EL (cell line): Measurements from ENCODE around the gene GATA6.
A peak's percentile ranks its signal among the peaks of the same experiment; 100 is the strongest.
"Not testable (repeated sequence)": the region's sequence is repeated elsewhere in the genome, so short reads cannot be mapped to it uniquely, and the experiment has no call there.

Source experiments
- DNase-seq: peaks from one replicate; pipeline ENCODE4 v3.0.0-alpha.2; 2016

Gene GATA6

GRCh38 chr18:22183698-22184170 lies 14.3 kb downstream of the GATA6 start:
- no peak for DNase-seq

- not testable (repeated sequence) for DNase-seq
Observed at GRCh38 chr18:22184573-22184972, 15.2 kb downstream of the GATA6 start.

- no peak for DNase-seq
Observed at GRCh38 chr18:22185273-22185672, 15.9 kb downstream of the GATA6 start.

GRCh38 chr18:22185771-22186386 lies 16.5 kb downstream of the GATA6 start:
- DNase-seq = no peak

- peak; percentile 30 for DNase-seq
Observed at GRCh38 chr18:22186484-22186971, 17.1 kb downstream of the GATA6 start.

GRCh38 chr18:22188559-22189267 lies 19.3 kb downstream of the GATA6 start:
- DNase-seq = no peak

- no peak for DNase-seq
Observed at GRCh38 chr18:22189449-22190166, 20.2 kb downstream of the GATA6 start.

- DNase-seq = no peak
Observed at GRCh38 chr18:22191346-22191695, 21.9 kb downstream of the GATA6 start.

GRCh38 chr18:22191923-22192322 lies 22.5 kb downstream of the GATA6 start:
- no peak for DNase-seq

GRCh38 chr18:22193466-22193865 lies 24.1 kb downstream of the GATA6 start:
- no peak for DNase-seq

GRCh38 chr18:22194151-22194598 lies 24.8 kb downstream of the GATA6 start:
- DNase-seq = no peak

GRCh38 chr18:22195052-22195451 lies 25.7 kb downstream of the GATA6 start:
- DNase-seq = no peak

GRCh38 chr18:22196943-22197342 lies 27.6 kb downstream of the GATA6 start:
- DNase-seq = not testable (repeated sequence)

- DNase-seq = no peak
Observed at GRCh38 chr18:22197668-22198067, 28.3 kb downstream of the GATA6 start.

- no peak for DNase-seq
Observed at GRCh38 chr18:22198163-22198562, 28.8 kb downstream of the GATA6 start.

- DNase-seq = no peak
Observed at GRCh38 chr18:22199005-22199404, 29.6 kb downstream of the GATA6 start.

- DNase-seq = no peak
Observed at GRCh38 chr18:22200611-22201225, 31.3 kb downstream of the GATA6 start.

- DNase-seq = no peak
Observed at GRCh38 chr18:22203035-22203434, 33.6 kb downstream of the GATA6 start.

GRCh38 chr18:22203536-22204213 lies 34.3 kb downstream of the GATA6 start:
- DNase-seq = no peak

- DNase-seq = no peak
Observed at GRCh38 chr18:22204214-22204536, 34.8 kb downstream of the GATA6 start.

- DNase-seq = no peak
Observed at GRCh38 chr18:22204996-22205395, 35.6 kb downstream of the GATA6 start.

- DNase-seq = no peak
Observed at GRCh38 chr18:22207021-22207758, 37.8 kb downstream of the GATA6 start.
